A549 (cell line): Measurements from ENCODE around the gene GGA2.

Experiments
- POLR2A ChIP-seq: IDR thresholded peaks from 2 replicates; pipeline ENCODE4 v1.6.1; 2012; ENCODE audit warnings: mild to moderate bottlenecking, low read length
- POLR2AphosphoS2 ChIP-seq: conservative IDR thresholded peaks from 2 replicates; pipeline ENCODE4 v1.6.1; 2012; ENCODE audit warnings: low read length, improper control_type of control experiment, inconsistent platforms
- TF ChIP-seq, protein P1 (sequence below): fragments of >200 bp; sonication (Bioruptor Twin); formaldehyde crosslinking; IDR thresholded peaks from 3 replicates; pipeline ENCODE4 v1.5.1; 2016
- TF ChIP-seq, protein P2 (sequence below): fragments of 450-650 bp; IDR thresholded peaks from 2 replicates; pipeline ENCODE4 v1.6.1; 2014; ENCODE audit warnings: antibody characterized with exemption

DNA sequence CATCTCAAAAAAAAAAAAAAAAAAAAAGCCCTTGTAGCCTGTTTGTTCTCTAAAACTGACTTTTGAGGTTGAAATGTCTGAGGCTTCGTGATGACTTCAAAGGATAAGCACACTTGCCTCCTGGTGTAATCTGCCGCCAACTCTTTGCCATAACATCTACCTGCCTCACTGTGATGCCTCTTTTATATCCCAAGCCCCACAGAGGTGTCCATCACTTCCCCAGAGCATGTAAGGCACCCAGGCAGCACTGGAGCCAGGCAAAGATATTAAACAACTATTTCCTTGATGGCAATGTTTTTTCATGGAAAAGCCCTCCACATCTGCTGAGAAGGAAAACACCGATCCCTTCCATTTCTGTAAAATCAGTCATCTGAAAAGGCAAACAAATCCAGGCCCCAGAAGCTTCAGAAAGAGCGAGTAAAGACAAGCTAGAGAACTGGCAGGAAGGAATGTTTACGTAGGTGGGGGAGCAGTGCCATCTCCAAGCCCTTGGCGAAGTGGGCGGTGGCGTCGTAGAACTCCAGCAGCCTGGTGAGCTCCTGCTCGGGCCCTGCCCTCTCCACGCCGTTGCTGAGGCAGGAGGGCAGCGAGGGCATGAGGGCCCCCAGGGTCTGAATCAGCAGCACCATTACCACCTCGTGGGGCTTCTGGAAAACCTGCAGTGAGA, 85.9 kb downstream of the GGA2 start:
- TF ChIP-seq, protein P1, sequence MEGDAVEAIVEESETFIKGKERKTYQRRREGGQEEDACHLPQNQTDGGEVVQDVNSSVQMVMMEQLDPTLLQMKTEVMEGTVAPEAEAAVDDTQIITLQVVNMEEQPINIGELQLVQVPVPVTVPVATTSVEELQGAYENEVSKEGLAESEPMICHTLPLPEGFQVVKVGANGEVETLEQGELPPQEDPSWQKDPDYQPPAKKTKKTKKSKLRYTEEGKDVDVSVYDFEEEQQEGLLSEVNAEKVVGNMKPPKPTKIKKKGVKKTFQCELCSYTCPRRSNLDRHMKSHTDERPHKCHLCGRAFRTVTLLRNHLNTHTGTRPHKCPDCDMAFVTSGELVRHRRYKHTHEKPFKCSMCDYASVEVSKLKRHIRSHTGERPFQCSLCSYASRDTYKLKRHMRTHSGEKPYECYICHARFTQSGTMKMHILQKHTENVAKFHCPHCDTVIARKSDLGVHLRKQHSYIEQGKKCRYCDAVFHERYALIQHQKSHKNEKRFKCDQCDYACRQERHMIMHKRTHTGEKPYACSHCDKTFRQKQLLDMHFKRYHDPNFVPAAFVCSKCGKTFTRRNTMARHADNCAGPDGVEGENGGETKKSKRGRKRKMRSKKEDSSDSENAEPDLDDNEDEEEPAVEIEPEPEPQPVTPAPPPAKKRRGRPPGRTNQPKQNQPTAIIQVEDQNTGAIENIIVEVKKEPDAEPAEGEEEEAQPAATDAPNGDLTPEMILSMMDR, result no peak
- TF ChIP-seq, protein P2, sequence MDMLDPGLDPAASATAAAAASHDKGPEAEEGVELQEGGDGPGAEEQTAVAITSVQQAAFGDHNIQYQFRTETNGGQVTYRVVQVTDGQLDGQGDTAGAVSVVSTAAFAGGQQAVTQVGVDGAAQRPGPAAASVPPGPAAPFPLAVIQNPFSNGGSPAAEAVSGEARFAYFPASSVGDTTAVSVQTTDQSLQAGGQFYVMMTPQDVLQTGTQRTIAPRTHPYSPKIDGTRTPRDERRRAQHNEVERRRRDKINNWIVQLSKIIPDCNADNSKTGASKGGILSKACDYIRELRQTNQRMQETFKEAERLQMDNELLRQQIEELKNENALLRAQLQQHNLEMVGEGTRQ, result no peak
- TF ChIP-seq POLR2A, result no peak
- no peak for TF ChIP-seq POLR2AphosphoS2
